HG02938 (cell line): Measurements from ENCODE around the gene CCDC106.

Experiments
- ATAC-seq: cut with Tn5 transposase; IDR thresholded peaks from one replicate; pipeline ENCODE4 v1.9.1; 2021; ENCODE audit warnings: mild to moderate bottlenecking, moderate library complexity; ENCODE audit not compliant: unreplicated experiment

CCDC106 gene

DNA sequence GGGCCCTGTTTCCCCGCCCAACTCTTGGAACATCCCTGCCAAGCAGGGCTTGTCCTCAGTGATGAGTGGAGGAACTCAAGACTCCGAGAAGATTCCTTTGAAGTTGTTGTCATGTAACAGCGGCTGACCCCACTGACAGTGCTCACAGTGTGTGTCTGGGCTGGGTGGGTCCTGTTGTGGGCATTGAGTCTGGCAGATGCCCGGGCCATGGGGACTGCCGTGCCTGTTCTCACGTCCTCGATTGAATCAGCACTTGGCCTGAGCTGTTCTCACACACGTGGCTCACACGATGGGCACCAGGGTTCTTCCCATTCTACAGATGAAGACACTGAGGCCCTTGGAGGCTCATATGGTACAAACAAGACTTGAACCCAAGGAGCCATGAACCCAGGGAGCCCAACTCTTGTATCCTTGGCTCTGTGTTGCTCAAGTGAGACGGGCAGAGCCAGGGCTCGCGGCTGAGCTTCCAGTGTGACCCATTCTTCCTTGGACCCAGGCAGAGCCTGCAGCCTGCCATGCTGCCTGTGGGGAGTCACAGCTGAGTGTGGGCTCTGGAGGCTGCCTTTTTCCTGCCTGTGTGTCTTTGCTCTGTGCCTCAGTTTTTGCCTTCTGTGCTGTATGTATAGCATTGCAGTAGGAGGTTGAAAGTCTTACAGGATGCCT, 18.5 kb downstream of the CCDC106 start:
- no peak for ATAC-seq

DNA sequence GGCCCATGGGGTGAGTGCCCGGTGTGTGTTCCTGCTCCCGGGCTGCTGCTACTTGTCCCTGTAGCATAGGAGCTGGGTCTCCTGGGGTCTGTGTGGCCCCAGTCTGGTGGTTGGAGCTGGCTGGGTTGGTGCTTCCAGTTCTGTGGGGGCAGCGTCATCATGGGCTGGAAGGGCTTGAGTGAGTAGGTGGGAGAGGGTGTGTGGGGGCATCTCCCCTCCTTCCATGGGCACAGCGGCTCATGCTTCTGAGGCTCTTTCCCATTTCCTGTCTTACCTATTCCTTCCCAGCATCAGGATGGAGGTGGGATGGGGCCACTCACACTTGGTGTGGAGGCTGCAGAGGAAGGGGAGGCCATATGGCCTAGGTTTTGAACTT, 19.0 kb downstream of the CCDC106 start:
- no peak for ATAC-seq

DNA sequence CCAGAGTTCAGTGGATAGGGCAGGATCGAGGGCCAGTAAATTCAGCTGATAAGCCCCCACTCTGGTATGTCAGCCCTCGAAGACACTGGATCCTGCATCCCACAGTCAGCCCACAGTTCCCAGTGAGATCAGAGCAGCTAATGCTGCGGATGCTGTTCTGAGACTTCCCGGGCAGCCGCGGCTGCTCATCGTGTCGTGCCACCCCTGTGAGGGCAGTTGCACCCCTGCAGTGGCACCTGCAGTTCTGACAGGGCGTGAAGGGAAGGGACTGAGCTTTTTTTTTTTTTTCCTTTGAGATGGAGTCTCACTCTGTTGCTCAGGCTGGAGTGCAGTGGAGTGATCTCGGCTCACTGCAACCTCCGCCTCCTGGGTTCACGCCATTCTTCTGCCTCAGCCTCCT, 19.5 kb downstream of the CCDC106 start:
- ATAC-seq, result no peak

DNA sequence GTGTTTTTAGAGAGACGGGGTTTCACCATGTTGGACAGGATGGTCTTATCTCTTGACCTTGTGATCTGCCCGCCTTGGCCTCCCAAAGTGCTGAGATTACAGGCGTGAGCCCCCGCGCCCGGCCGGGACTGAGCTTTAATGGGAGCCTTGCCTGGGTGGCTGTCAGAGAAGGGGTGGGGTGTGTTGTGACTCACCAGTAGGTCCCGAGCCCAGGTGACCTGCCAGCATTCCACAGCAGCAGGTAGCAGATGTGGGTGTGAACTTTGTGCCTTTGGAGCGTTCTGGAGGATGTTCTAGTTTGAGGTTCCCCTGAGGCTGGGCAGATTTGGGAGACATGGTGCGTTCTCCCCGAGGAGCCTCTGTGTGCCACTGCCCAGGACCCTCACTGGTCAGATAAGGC, 19.9 kb downstream of the CCDC106 start:
- no peak for ATAC-seq

DNA sequence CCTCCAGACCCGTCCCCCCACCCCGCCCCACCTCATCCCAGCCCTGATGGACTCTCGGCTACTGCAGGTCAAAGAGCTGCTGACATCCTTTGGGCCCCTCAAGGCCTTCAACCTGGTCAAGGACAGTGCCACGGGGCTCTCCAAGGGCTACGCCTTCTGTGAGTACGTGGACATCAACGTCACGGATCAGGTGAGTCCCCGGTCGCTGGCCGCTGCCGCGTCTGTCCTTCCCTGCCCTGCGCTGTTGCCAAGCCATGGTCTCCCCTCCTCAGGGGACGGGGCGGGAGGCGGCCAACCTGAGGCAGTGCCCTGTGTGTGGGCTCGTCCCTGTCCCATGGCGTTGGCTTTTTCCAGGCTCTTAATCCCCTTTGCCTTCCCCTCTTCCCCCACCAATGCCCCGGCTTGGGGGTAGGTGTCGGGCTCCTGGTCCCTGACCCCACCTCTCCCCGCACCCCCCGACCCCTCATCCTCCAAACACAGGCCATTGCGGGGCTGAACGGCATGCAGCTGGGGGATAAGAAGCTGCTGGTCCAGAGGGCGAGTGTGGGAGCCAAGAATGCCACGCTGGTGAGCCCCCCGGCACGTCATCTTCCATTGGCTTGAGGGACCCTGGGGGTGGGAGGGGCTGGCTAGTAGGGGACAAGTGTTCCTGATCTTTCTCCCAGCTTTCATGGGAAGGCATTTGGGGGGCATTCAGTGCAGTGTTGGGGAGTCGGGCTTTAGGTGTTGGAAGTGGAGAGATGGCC, 20.8 kb downstream of the CCDC106 start:
- no peak for ATAC-seq

DNA sequence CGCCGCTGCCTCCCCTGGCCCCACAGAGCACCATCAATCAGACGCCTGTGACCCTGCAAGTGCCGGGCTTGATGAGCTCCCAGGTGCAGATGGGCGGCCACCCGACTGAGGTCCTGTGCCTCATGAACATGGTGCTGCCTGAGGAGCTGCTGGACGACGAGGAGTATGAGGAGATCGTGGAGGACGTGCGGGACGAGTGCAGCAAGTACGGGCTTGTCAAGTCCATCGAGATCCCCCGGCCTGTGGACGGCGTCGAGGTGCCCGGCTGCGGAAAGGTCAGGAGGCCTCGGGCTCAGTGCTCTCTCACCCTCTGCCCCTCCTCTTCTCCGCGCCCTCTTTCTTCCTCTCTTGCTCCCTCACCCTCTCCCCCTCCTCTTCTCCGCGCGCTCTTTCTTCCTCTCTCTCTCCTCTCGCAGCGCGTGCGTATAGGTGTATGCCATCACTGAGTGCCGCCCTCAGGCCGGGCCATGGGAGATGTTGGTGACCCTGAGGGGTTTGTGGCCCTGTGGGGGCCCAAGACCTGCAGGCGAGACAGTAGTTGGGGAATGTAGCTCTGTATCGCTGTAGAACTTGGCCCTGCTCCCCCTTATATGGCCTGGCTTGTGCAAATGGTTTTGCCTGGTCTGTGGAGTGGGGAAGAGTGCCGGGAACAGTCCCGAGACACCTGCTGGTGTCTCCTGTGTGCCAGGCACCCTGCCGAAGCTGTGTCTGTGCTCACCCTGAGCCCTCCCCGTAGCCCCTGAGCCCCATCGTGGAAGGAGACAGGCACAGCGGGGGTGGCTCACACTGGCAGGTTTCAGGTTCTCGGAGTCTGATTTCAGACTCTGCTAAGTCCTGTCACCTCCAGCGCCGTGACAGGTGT, 21.6 kb downstream of the CCDC106 start:
- ATAC-seq, result no peak

DNA sequence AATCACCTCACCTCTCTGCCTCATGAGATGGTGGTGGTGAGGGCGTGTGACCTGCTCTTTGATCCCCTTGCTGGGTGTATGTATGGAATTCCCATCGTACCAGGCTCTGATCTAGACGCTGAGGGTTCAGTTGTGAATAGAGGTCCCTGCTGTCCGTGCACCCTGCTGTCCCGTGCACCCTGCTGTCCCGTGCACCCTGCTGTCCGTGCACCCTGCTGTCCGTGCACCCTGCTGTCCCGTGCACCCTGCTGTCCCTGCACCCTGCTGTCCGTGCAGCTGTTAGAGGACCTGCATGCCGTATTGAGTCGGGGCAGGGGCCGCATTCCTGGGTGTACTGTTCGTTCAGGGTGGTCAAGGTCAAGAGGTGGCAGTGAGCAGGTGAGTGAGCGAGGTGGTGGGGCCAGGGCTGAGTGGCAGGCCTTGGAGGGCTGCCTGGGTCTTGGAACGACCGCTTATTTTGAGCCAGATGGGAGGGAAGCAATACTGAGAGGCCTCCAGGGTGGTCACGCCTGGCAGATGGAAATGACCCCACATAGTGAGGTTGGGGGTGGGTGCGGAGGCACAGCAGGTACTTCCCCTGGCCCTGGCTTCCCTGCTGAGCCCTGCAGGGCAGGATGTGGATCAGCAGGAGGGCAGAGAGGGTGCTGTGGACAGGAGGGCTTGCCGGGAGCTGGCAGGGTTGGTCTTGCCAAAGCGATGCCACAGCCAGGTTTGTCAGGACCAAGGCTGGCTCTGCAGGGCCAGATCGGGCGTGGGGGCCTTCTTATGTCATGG, 22.5 kb downstream of the CCDC106 start:
- ATAC-seq, result no peak

DNA sequence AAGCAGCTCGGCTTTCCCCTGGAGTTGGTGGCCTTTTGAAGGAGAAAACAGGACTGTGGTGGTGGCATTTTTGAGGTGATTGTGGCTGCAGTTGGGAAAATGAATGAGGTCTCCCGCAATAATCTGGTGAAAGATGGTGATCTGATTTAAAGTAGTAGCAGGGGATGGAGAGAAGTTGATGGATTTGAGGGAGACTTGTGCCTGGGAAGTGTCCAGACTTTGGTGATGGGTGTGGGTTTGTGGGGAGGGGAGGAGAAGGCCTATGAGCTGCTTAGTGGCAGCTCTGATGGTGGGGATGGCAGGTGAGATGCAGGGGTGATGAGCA, 23.0 kb downstream of the CCDC106 start:
- ATAC-seq, result no peak

DNA sequence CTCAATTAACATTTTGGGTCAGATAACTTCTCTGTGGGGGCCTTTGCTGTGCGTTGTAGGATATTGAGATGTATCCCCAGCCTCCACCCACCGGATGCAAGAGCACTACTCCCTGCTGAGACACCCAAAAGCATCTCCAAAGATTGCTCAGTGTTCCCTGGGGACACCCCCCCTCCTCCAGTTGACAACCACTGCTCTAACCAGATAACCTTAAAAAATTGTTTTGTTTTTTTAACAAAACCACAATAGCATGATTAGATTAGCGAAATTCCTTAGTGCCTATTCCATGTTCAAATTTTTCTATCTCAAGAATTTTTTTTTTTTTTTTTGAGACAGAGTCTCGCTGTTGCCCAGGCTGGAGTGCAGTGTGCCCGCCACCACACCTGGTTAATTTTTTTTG, 24.4 kb downstream of the CCDC106 start:
- ATAC-seq, result no peak

DNA sequence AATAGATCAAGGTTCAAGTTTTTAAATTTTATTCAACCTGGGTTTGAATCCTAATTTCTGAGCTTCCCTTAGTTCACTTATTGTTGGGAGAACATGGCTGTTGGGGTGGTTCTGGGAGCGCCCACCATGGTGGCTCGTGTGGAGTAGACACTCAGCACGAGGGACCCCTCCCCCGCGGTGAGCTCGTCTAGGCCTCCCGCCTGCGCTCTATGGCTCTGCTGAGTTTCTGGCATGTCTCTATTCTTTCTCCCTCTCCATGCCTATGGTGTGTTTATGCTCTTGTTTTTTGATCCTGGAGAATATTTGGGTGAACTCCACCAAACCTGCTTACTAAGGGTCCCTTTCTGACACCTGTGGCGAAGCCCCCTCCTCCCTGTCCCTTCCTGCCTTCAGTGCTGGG, 25.5 kb downstream of the CCDC106 start:
- ATAC-seq, result no peak

DNA sequence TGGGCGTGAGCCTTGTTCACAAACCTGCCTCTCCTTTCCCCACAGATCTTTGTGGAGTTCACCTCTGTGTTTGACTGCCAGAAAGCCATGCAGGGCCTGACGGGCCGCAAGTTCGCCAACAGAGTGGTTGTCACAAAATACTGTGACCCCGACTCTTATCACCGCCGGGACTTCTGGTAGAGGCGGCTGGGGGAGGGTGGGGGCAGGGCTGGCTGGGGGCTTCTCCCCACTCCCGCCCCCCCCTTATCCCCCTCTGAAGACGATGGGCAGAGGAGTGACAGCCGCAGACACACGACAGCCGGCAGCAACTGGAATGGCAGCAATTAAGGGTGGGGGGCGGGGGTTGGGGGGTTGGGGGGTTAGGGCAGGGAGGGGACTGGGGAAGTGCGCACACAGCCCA, 25.9 kb downstream of the CCDC106 start:
- ATAC-seq, result no peak

DNA sequence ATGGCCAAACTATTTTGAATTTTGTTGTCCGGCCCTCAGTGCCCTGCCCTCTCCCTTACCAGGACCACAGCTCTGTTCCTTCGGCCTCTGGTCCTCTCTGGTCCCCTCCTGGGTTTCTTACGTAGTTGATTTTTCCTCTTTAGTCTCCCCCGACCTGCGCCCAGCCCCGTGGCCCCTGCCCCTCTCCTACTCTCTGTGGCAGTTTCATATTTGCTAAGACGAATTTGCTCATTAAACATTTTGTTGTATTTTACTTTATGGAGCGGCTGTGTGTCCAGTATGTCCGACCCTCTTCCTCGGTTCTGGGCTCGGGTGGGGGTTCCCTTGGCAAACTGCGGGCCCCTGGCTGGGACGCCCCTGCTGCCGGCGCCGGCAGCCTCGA, 26.4 kb downstream of the CCDC106 start:
- ATAC-seq, result no peak

DNA sequence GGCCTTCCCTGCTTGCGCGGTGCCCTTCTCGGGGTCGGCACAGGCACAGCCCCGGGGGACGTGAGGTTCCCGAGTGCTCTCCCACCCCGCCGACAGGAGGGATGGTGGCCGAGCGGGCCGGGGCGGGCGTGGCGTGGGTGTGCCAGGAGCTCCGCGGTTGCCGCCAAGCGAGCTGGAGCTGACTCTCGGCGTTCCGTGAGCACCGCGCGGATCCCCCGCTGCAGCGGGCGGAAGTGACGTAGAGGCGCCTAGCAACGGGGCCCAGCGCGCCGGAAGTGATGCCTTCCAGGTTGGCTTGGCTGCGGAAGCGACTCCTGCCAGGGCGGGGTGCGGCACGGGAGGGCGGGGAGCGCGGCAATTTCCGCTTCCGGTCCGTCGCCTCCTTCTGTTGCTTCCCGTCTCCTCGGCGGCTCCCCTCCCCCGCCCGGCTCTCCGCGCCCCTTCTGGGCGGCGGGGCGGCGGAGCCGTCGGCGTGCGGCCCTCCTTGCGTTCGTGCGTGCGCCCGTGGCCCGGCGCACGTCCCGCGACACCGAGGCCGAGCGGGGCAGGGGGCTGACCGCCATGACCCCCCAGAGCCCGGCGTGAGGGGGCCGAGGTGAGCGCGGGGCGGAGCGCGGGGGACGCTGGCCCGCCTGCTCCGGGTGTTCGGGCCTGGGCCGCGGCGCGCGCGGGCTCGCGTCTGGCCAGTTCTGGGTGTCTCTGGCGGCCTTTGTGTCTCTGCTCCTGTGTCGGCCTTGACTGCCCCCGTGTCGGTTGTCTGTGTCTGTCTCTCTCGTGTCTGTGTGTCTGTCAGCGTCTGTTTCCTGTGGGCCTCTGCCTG, 27.0 kb downstream of the CCDC106 start, which contains the start of gene EPN1:
EPN1 (plus strand) TSS at position 386 of the 820 bp plus-strand sequence. CDS start 3,402 bp downstream, outside the sequence.
- ATAC-seq, result peak; percentile 51

DNA sequence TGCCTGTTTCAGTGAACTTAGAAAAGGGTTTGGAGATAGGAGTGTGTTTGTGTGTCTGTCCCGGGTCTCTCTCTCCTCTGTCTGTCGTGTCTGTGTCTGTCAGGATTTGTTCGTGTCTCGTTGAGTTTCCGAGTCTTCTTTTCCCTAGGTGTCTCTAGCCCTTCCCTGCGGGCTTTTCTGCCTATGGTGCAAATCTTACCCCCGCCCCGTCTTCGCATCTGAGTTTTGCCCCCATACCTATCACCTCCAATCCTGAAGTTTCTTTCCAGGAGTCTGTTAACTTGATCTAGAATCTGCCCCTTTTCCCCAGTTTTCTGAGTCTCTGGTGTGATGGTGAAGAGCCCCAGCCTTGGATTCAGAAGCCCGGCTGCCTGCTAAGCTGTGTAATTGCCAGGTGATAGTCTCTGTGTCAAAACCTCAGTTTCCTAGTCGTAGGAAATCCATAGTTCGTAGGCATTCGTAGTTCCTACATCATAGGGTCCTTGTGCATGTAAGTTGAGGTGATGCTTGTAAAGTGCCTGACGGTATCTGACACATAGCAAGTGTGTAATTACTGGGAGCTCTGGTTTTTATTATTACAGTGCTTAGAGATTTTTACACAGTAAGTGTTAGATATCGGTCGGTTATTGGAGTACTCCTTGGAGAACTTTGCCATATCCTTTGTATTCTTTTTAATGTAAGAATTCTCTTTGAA, 27.8 kb downstream of the CCDC106 start:
- ATAC-seq, result no peak

DNA sequence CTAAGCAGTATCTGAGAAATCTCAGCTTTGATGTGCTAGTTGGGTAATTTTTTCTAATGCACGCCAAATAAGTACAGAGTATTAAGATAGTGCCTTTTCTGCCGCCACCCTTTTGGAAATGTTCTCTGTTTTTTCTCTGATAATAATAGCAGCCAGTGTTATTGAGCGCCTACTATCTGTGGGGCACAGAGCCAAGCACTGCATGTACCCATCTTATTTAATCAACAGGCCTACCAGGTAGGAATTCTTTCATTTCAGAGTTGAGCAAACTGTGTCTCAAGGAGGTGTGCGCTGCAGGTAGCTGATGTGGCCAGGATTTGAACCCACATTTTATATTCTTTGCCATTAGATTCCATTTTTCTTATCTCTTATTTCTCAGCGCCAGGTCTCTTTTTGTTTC, 28.4 kb downstream of the CCDC106 start:
- ATAC-seq, result no peak

DNA sequence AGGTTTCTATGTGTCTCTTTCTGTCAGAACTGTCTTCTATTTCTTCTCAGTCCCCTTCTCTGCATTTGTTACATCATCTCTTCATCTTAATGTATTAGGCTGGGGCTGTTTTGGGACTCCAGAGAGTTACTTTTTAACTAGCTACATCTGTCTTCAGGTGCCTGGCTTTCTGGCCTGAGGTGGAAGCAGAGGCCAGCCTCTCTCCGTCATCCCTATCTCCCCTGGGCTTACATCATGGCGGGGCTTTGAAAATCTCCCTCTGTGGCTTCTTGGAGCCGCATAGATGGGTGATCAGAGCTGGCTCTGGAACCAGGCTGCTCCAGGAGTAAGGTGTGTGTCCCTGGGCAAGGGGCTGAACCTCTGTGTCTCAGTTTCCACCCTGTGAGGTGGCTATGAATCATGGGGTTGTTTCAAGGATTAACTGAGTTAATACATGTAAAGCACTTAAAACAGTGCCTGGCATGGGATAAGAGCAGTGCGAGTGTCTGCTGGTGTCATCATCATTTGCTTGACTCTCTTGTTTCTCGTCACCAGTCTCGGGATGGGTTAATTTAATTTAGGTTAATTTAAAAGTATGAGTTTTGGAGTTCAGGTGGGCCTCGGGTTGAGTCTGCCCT, 29.0 kb downstream of the CCDC106 start:
- ATAC-seq, result no peak

DNA sequence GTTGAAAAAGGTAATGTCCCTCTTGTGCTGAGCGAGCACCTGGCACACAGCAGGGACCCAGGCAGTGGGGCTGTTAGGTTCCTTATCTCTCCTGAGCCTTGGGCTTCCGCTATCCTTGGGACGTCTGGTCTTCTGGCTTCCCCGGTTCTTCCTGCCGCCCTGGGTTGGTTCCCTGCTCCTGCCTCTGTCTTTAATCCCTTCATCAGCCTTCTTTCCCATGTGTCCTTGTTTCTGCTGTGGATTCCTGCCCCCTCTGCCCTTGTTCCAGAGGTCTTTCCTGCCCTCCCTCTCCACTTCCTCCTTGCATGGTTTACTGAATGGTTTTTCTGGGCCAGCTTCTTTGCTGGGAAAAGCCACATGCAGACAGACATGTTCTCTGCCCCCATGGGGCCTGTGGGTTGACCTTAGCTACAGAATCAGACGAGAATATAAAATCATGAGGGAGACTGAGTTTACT, 29.6 kb downstream of the CCDC106 start:
- no peak for ATAC-seq

DNA sequence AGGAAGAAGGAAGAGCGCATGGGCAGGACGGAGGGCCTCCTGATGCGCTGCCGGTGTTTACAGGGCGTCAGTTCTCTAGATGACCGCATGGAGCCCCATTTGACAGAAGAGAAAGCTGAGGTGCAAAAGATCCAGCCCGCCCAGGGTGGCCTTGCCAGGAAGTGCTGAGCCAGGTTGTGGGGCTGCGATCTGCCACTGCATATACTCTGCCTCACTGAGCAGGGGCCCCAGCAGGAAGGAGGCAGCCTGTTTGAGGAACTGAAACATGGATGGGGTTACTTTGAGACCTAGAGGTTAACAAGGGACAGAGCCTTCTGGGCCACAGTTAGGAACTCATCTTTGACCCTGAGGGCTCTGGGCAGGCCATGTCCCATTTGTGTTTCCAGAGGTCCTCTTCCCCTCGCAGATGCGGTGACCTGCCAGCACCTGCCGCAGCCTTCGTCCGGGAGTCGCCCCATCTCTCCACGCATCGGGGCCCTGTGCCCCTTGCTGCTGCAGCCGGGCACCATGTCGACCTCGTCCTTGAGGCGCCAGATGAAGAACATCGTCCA, 30.2 kb downstream of the CCDC106 start:
- peak; percentile 69 for ATAC-seq
